GM21576 (cell line): Measurements from ENCODE around the gene PFDN6.
"Not testable (repeated sequence)": the region's sequence is repeated elsewhere in the genome, so short reads cannot be mapped to it uniquely, and the experiment has no call there.

ENCODE experiments used
- ATAC-seq: cut with Tn5 transposase; IDR thresholded peaks from one replicate; pipeline ENCODE4 v1.9.1; 2021; ENCODE audit warnings: mild to moderate bottlenecking, moderate library complexity; ENCODE audit not compliant: unreplicated experiment

Gene PFDN6

GRCh38 chr6:33288921-33289783 lies at the start of gene PFDN6, which contains the start of gene WDR46:
Gene PFDN6, plus strand, starts transcription at chr6:33289601. Its CDS starts 256 bp downstream, at chr6:33289857.
Gene WDR46, minus strand, starts transcription at chr6:33289239. Its CDS starts 69 bp downstream, at chr6:33289170.
- ATAC-seq: peak; percentile 64

- ATAC-seq: no peak
Observed at GRCh38 chr6:33241968-33242367, 47.4 kb upstream of the PFDN6 start.

- ATAC-seq: no peak
Observed at GRCh38 chr6:33243476-33243875, 45.9 kb upstream of the PFDN6 start.

GRCh38 chr6:33247977-33248642 lies 41.3 kb upstream of the PFDN6 start:
- peak; percentile 35 for ATAC-seq

- ATAC-seq: no peak
Observed at GRCh38 chr6:33248643-33248931, 40.8 kb upstream of the PFDN6 start.

GRCh38 chr6:33248932-33249731 lies 40.3 kb upstream of the PFDN6 start:
- ATAC-seq: peak; percentile 86

GRCh38 chr6:33249732-33250630 lies 39.4 kb upstream of the PFDN6 start:
- ATAC-seq: no peak

- ATAC-seq: no peak
Observed at GRCh38 chr6:33250731-33251130, 38.7 kb upstream of the PFDN6 start.

- ATAC-seq: no peak
Observed at GRCh38 chr6:33251395-33252012, 37.9 kb upstream of the PFDN6 start.

- no peak for ATAC-seq
Observed at GRCh38 chr6:33252759-33253158, 36.6 kb upstream of the PFDN6 start.

GRCh38 chr6:33254591-33254990 lies 34.8 kb upstream of the PFDN6 start:
- ATAC-seq: no peak

- no peak for ATAC-seq
Observed at GRCh38 chr6:33259032-33259431, 30.4 kb upstream of the PFDN6 start.

- ATAC-seq: not testable (repeated sequence)
Observed at GRCh38 chr6:33262490-33262889, 26.9 kb upstream of the PFDN6 start.

GRCh38 chr6:33264015-33264414 lies 25.4 kb upstream of the PFDN6 start:
- ATAC-seq: no peak

- ATAC-seq: no peak
Observed at GRCh38 chr6:33271117-33271467, 18.3 kb upstream of the PFDN6 start.

GRCh38 chr6:33271468-33272274 lies 17.7 kb upstream of the PFDN6 start, which contains the start of the genes RPS18 and VPS52:
Gene RPS18, plus strand, starts transcription at chr6:33272075. Its CDS starts 45 bp downstream, at chr6:33272120.
Gene VPS52, minus strand, starts transcription at chr6:33271876. Its CDS starts 201 bp downstream, at chr6:33271675.
- ATAC-seq: peak; percentile 80

GRCh38 chr6:33272275-33273128 lies 16.9 kb upstream of the PFDN6 start:
- ATAC-seq: peak; percentile 2
